ENCODE data around the gene HDAC4.

- TF ChIP-seq CTCF (IDR thresholded peaks at IDR 0.05; ENCODE audit: low read length), result no peak
- TF ChIP-seq EZH2 (IDR thresholded peaks at IDR 0.05; ENCODE audit: borderline replicate concordance, low read length), result no peak
Observed at GRCh38 chr2:239442192-239442591, 41.4 kb upstream of the HDAC4 start.
